CD4-positive, CD25-positive, alpha-beta regulatory T cell (primary cell): ENCODE data around the gene PC. TPM values are rescaled to one million over a fixed set of nuclear protein-coding genes. Genes with fewer than 3 reads are reported as not detected.

Experiments
- ATAC-seq, 2 donors: fragments of 150-1000 bp; cut with Tn5 transposase; one replicate each; pipeline ENCODE4 v1.10.0; 2021; ENCODE audit warnings: low read depth in 2 of 2, moderate number of reproducible peaks in 2 of 2, moderate library complexity in 1 of 2
- DNase-seq, 3 donors: peaks; one replicate each; pipeline versions ENCODE4 v3.0.0 to v3.0.0-alpha.2; 2012 to 2022; ENCODE audit warnings: mixed read lengths in 1 of 3
- H3K27ac ChIP-seq: one replicate; pipeline ENCODE4 v1.7.0; 2013; ENCODE audit warnings: mild to moderate bottlenecking, low read length; ENCODE audit not compliant: insufficient read depth, poor library complexity, severe bottlenecking
- H3K27me3 ChIP-seq: one replicate; pipeline ENCODE4 v1.7.0; 2013; ENCODE audit warnings: low read length; ENCODE audit not compliant: control insufficient read depth, insufficient read depth
- H3K36me3 ChIP-seq: one replicate; pipeline ENCODE4 v1.7.0; 2013; ENCODE audit warnings: mild to moderate bottlenecking, low read length, moderate library complexity; ENCODE audit not compliant: control insufficient read depth, insufficient read depth
- H3K4me1 ChIP-seq: 2 replicates; pipeline ENCODE4 v1.7.0; 2013; ENCODE audit warnings: mild to moderate bottlenecking, low read length; ENCODE audit not compliant: insufficient read depth, control insufficient read depth, poor library complexity, severe bottlenecking
- H3K4me3 ChIP-seq: one replicate; pipeline ENCODE4 v1.7.0; 2013; ENCODE audit warnings: low read depth, mild to moderate bottlenecking, low read length, moderate library complexity
- H3K9me3 ChIP-seq, 2 experiments: 1 replicate in 1 of 2; 2 replicates in 1 of 2; pipeline ENCODE4 v1.7.0; 2013; ENCODE audit warnings: low read length in 2 of 2, mild to moderate bottlenecking in 1 of 2, moderate library complexity in 1 of 2; ENCODE audit not compliant: control insufficient read depth in 2 of 2
- H3K27ac Mint-ChIP-seq, 3 donors: one replicate each; pipeline ENCODE4 v1.8.0; 2020 to 2022; ENCODE audit warnings: mild to moderate bottlenecking in 3 of 3, mixed read lengths in 3 of 3, moderate library complexity in 2 of 3
- H3K27me3 Mint-ChIP-seq: one replicate; pipeline ENCODE4 v1.8.0; 2022; ENCODE audit warnings: mild to moderate bottlenecking, mixed read lengths
- H3K36me3 Mint-ChIP-seq: one replicate; pipeline ENCODE4 v1.8.0; 2020; ENCODE audit warnings: mixed read lengths
- H3K4me1 Mint-ChIP-seq, 4 donors: one replicate each; pipeline ENCODE4 v1.8.0; 2020 to 2022; ENCODE audit warnings: mixed read lengths in 4 of 4, mild to moderate bottlenecking in 1 of 4
- H3K4me3 Mint-ChIP-seq, 4 donors: one replicate each; pipeline ENCODE4 v1.8.0; 2020 to 2022; ENCODE audit warnings: mild to moderate bottlenecking in 4 of 4, mixed read lengths in 4 of 4, moderate library complexity in 3 of 4
- H3K9me3 Mint-ChIP-seq, 7 donors: one replicate each; pipeline ENCODE4 v1.8.0; 2020 to 2022; ENCODE audit warnings: mixed read lengths in 7 of 7, mild to moderate bottlenecking in 3 of 7, moderate library complexity in 2 of 7
- polyA plus RNA-seq, 4 donors: library from polyadenylated mRNA; unstranded; fragments of 300-500 nt; fragmentation: Illumina TruSeq; gene quantifications; one replicate each; pipeline ENCODE4 v1.2.3, GENCODE V29; 2021
- total RNA-seq: library from RNA; stranded (reverse); gene quantifications from one replicate; pipeline ENCODE4 v1.2.3, GENCODE V29; 2022

Gene PC
- total and polyA plus RNA-seq, 5 donors from 2014 or later = 2.0 to 7.4 (median 4.6) TPM

- Histone ChIP-seq H3K27ac (no peak overlapping the region), H3K9me3 (peaks cover 0 to 2% of the 10 kb centered on the region in 2 experiments), H3K36me3 (no peaks in the 10 kb centered on the region), H3K4me3 (no peak overlapping the region), H3K4me1 (no peaks in the 10 kb centered on the region), H3K27me3 (no peaks in the 10 kb centered on the region)
- no peak overlapping the region for H3K4me3 Mint-ChIP-seq
- H3K9me3 Mint-ChIP-seq = peaks cover 0 to 7% (median 0%) of the 10 kb centered on the region in 7 donors
- peaks cover 4% of the 10 kb centered on the region for H3K27me3 Mint-ChIP-seq
- no peaks in the 10 kb centered on the region for H3K36me3 Mint-ChIP-seq
- no peak overlapping the region for H3K27ac Mint-ChIP-seq
- DNase-seq = no peak
- no peak for ATAC-seq
- no peaks in the 10 kb centered on the region for H3K4me1 Mint-ChIP-seq
Measured at GRCh38 chr11:66976028-66976467, 17.9 kb upstream of the PC start.

- Mint-ChIP-seq H3K4me1 (no peaks in the 10 kb centered on the region), H3K36me3 (no peaks in the 10 kb centered on the region), H3K27me3 (peaks cover 4% of the 10 kb centered on the region), H3K27ac (no peak overlapping the region), H3K4me3 (no peak overlapping the region), H3K9me3 (peaks cover 0 to 9% (median 0%) of the 10 kb centered on the region in 7 donors)
- peaks cover 0 to 2% of the 10 kb centered on the region in 2 experiments for H3K9me3 ChIP-seq
- H3K36me3 ChIP-seq = no peaks in the 10 kb centered on the region
- H3K4me3 ChIP-seq = no peak overlapping the region
- no peaks in the 10 kb centered on the region for H3K4me1 ChIP-seq
- ATAC-seq = no peak
- H3K27ac ChIP-seq = no peak overlapping the region
- DNase-seq = no peak
- H3K27me3 ChIP-seq = no peaks in the 10 kb centered on the region
Measured at GRCh38 chr11:66975405-66976027, 17.3 kb upstream of the PC start.

- no peak within 1 kb of the TSS for H3K27ac Mint-ChIP-seq
- no peak for DNase-seq
- no peak within 1 kb of the TSS for H3K27ac ChIP-seq
- ATAC-seq = no peak
- H3K4me3 Mint-ChIP-seq = no peak within 1 kb of the TSS
- no peaks in the 10 kb centered on the region for H3K4me1 ChIP-seq
- H3K36me3 Mint-ChIP-seq = no peaks in the 10 kb centered on the region
- no peaks in the 10 kb centered on the region for H3K4me1 Mint-ChIP-seq
- H3K9me3 ChIP-seq = peaks cover 0 to 2% of the 10 kb centered on the region in 2 experiments
- no peaks in the 10 kb centered on the region for H3K27me3 ChIP-seq
- H3K36me3 ChIP-seq = no peaks in the 10 kb centered on the region
- H3K4me3 ChIP-seq = no peak within 1 kb of the TSS
- H3K27me3 Mint-ChIP-seq = peaks cover 4% of the 10 kb centered on the region
- H3K9me3 Mint-ChIP-seq = peaks cover 0 to 10% (median 0%) of the 10 kb centered on the region in 7 donors
Measured at GRCh38 chr11:66974724-66975404, 16.7 kb upstream of the PC start, which contains the start of gene C11orf86. C11orf86 (plus strand) TSS chr11:66975304; CDS start chr11:66975363, 59 bp downstream.

- Mint-ChIP-seq H3K4me3 (no peak overlapping the region), H3K27ac (no peak overlapping the region), H3K9me3 (peaks cover 0 to 7% (median 0%) of the 10 kb centered on the region in 7 donors), H3K27me3 (peaks cover 4% of the 10 kb centered on the region), H3K4me1 (no peaks in the 10 kb centered on the region), H3K36me3 (no peaks in the 10 kb centered on the region)
- Histone ChIP-seq H3K27ac (no peak overlapping the region), H3K36me3 (no peaks in the 10 kb centered on the region), H3K4me3 (no peak overlapping the region), H3K9me3 (peaks cover 0 to 2% of the 10 kb centered on the region in 2 experiments), H3K4me1 (no peaks in the 10 kb centered on the region), H3K27me3 (no peaks in the 10 kb centered on the region)
- DNase-seq = no peak
- no peak for ATAC-seq
Measured at GRCh38 chr11:66973956-66974580, 15.9 kb upstream of the PC start.

- Mint-ChIP-seq H3K4me3 (no peak overlapping the region), H3K4me1 (no peaks in the 10 kb centered on the region), H3K36me3 (no peaks in the 10 kb centered on the region), H3K27me3 (peaks cover 5% of the 10 kb centered on the region), H3K9me3 (peaks cover 0 to 4% (median 0%) of the 10 kb centered on the region in 7 donors), H3K27ac (no peak overlapping the region)
- DNase-seq = no peak
- no peaks in the 10 kb centered on the region for H3K9me3 ChIP-seq
- H3K4me1 ChIP-seq = no peaks in the 10 kb centered on the region
- no peak overlapping the region for H3K27ac ChIP-seq
- no peak for ATAC-seq
- H3K4me3 ChIP-seq = no peak overlapping the region
- H3K36me3 ChIP-seq = no peaks in the 10 kb centered on the region
- no peaks in the 10 kb centered on the region for H3K27me3 ChIP-seq
Measured at GRCh38 chr11:66971488-66971887, 13.3 kb upstream of the PC start.

- Histone ChIP-seq H3K27ac (no peak overlapping the region), H3K4me1 (no peaks in the 10 kb centered on the region), H3K9me3 (no peaks in the 10 kb centered on the region), H3K27me3 (no peaks in the 10 kb centered on the region), H3K4me3 (no peak overlapping the region), H3K36me3 (no peaks in the 10 kb centered on the region)
- peaks cover 0 to 4% (median 0%) of the 10 kb centered on the region in 7 donors for H3K9me3 Mint-ChIP-seq
- H3K27ac Mint-ChIP-seq = no peak overlapping the region
- peaks cover 11% of the 10 kb centered on the region for H3K27me3 Mint-ChIP-seq
- DNase-seq = no peak
- peaks cover 0 to 4% (median 0%) of the 10 kb centered on the region in 4 donors for H3K4me1 Mint-ChIP-seq
- H3K4me3 Mint-ChIP-seq = no peak overlapping the region
- no peak for ATAC-seq
- H3K36me3 Mint-ChIP-seq = no peaks in the 10 kb centered on the region
Measured at GRCh38 chr11:66970807-66971442, 12.7 kb upstream of the PC start.

- Mint-ChIP-seq H3K27me3 (peaks cover 13% of the 10 kb centered on the region), H3K9me3 (peaks cover 0 to 4% (median 0%) of the 10 kb centered on the region in 7 donors), H3K36me3 (no peaks in the 10 kb centered on the region), H3K27ac (no peak overlapping the region), H3K4me1 (peaks cover 0 to 5% (median 0%) of the 10 kb centered on the region in 4 donors), H3K4me3 (no peak overlapping the region)
- no peaks in the 10 kb centered on the region for H3K9me3 ChIP-seq
- DNase-seq = no peak
- no peaks in the 10 kb centered on the region for H3K4me1 ChIP-seq
- no peaks in the 10 kb centered on the region for H3K27me3 ChIP-seq
- no peak for ATAC-seq
- no peak overlapping the region for H3K4me3 ChIP-seq
- no peaks in the 10 kb centered on the region for H3K36me3 ChIP-seq
- H3K27ac ChIP-seq = no peak overlapping the region
Measured at GRCh38 chr11:66970371-66970806, 12.2 kb upstream of the PC start.
